ENCODE measurements around the gene PTPMT1. TPM values are rescaled to one million over a fixed set of nuclear protein-coding genes. Genes with fewer than 3 reads are reported as not detected.
A peak's percentile ranks its signal among the peaks of the same experiment; 100 is the strongest.

The PTPMT1 gene
- total RNA-seq, 2 experiments from 2014 or later = 48.4 to 50.2 TPM

DNA sequence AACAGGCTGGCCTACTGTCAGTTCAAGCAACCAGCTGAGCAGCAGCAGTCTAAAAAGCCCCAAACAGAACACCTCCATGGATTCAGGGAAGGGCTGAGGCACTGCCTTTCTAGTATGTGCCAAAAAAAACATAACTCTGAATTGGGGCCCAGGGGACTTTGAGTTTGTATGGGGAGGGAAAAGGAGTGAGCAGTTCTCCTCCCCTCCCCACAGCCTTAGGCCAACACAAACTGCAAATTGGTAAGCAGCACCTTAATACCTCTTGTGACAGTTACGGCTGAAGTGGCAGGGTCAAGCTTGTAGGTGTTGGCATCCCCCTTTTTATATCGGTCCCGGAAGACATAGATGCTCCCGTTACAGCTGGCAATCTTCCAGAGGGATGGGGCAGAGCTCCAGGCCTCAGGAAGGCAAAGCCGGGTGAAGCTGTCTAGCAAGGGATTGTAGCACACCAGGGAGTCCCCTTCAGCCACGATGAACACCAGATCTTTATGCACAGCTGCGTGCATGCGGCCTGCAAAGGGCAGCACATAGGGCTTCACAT lies 7.4 kb downstream of the PTPMT1 start:
- no peaks in the 10 kb centered on the region for H3K27me3 Mint-ChIP-seq
- CTCF ChIA-PET = interaction anchor here (0.9 to 1.3 kb wide), 2 partner anchors 9 to 20 kb away, joined by 3 to 7 read pairs; partner anchors contain the start of gene CELF1
- H3K27ac Mint-ChIP-seq = no peak overlapping the region
- H3K36me3 Mint-ChIP-seq = peaks cover 57% of the 10 kb centered on the region
- no peak overlapping the region for H3K4me3 Mint-ChIP-seq
- ATAC-seq (no peak), DNase-seq (no peak)
- H3K4me1 Mint-ChIP-seq = peaks cover 22% of the 10 kb centered on the region
- H3K9me3 Mint-ChIP-seq (ENCODE audit: low read depth) = no peaks in the 10 kb centered on the region

DNA sequence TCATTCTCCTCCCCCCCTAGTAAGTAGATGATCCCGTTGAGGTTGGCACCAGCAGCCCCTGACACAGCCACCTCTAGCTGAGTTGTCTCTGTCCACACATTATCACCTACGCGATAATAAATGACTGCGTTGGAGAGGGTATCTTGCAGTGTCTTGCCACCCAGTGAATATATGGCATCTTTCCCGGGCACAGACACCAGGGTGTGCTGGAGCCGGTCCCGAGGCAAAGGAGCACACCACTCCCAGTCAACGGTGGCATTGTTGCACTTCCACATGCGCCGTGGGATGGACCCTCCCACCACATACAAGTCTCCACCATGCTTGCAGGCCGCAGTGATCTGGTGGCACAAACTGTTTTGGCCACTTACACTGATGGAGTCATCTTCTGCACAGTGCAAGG lies 7.9 kb downstream of the PTPMT1 start:
- no peak overlapping the region for H3K27ac Mint-ChIP-seq
- H3K36me3 Mint-ChIP-seq = peaks cover 57% of the 10 kb centered on the region

DNA sequence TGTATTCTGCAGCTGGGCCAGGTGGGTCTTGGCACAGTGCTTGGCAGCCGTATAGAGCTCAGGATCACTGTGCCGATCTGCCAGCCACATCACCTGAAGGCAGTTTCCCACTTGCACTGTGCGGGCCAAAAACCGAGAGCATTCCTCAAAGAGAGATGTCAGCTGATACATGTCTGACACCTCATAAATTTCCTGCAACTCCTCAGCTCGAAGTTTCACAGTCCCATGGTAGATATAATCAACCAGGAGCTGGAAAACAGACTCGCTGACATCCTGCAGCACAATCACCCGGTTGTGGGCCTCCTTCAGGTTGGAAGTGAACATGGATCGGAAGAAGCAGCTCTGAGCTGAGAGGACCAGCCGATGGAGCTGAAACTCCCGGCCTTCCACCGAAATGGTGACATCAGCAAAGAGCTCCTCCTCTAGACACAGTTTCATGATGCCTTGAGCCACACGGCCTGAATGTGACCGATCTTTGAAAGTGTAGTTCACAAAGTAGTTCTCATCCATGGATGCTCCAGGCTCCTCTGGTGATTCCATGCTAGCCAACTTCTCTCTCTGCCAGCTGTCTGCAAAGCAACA lies 12.2 kb downstream of the PTPMT1 start:
- no peak for ATAC-seq
- Mint-ChIP-seq H3K27me3 (no peaks in the 10 kb centered on the region), H3K4me1 (peaks cover 42% of the 10 kb centered on the region), H3K36me3 (peaks cover 61% of the 10 kb centered on the region), H3K4me3 (peak overlapping the region; percentile 99), H3K9me3 (ENCODE audit: low read depth) (no peaks in the 10 kb centered on the region), H3K27ac (peak overlapping the region; percentile 99)
- CTCF ChIA-PET = interaction anchor here (0.9 to 2.0 kb wide), 5 partner anchors 11 to 46 kb away, joined by 3 to 19 read pairs (median 4); partner anchors contain the start of gene CELF1
- no peak for DNase-seq

More for the DNA sequence above, 7.9 kb downstream of the PTPMT1 start:
- no peak for DNase-seq
- Mint-ChIP-seq H3K9me3 (ENCODE audit: low read depth) (no peaks in the 10 kb centered on the region), H3K4me1 (peaks cover 26% of the 10 kb centered on the region), H3K27me3 (no peaks in the 10 kb centered on the region), H3K4me3 (no peak overlapping the region)
- CTCF ChIA-PET = interaction anchor here (0.6 to 1.4 kb wide), 3 partner anchors 9 to 21 kb away, joined by 3 to 7 read pairs (median 5); partner anchors contain the start of gene CELF1
- no peak for ATAC-seq

DNA sequence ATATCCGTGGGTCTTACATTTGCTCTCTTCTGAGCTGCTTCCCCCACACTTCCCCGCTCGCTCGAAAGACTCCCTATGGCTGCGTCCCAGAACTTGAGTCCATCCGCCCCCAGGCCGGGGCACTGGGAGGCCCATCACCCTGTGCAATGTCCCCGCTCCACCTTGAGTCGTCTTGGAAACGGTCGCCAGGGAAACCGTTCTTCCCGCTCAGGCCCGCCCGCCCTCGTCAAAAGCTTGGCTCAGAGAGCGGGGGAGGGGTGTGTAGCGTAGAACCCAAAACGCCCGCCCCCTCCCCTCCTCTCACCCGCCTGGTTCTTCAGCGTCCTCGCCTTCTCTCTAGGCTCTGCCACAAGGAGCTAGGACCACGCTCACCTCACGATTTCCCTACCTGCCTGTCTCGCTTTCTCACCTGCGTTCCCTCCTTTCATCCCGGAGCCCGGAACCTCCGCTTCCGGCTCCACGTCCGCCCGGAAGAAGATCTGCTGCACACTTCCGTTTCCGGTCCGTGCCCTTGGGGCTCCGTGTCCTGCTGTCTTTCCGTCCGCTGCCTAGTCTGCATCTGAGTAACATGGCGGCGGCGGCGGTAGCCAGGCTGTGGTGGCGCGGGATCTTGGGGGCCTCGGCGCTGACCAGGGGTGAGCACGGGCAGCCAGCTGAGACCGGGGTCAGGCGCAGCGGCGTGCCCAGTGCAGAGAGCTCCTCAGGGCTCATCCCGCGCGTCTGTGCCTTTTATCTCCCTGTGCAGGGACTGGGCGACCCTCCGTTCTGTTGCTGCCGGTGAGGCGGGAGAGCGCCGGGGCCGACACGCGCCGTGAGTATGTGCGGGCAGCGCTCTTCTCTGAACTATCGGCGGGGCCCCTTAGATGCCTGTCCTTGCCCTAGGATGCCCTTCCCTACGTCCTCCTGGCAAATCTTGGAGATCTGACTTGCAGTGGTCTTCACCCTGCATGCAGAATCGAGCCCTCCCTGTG lies 13.4 kb downstream of the PTPMT1 start, which contains the start of the genes KBTBD4 and NDUFS3:
Gene KBTBD4, minus strand, starts transcription at position 447 of the 971 bp plus-strand sequence. Its CDS starts 19 bp downstream, at position 428.
Gene NDUFS3, plus strand, starts transcription at position 551 of the 971 bp plus-strand sequence. Its CDS starts 18 bp downstream, at position 569.
- Mint-ChIP-seq H3K9me3 (ENCODE audit: low read depth) (no peaks in the 10 kb centered on the region), H3K27me3 (no peaks in the 10 kb centered on the region), H3K27ac (peak within 1 kb of the TSS; percentile 99), H3K36me3 (peaks cover 53% of the 10 kb centered on the region), H3K4me1 (peaks cover 46% of the 10 kb centered on the region), H3K4me3 (peak within 1 kb of the TSS; percentile 99)
- ATAC-seq = peak; percentile 97
- peak; percentile 91 for DNase-seq
- CTCF ChIA-PET = interaction anchor here (1.3 to 2.0 kb wide), 4 partner anchors 14 to 167 kb away, joined by 3 to 19 read pairs (median 4); partner anchors contain the start of gene CELF1

DNA sequence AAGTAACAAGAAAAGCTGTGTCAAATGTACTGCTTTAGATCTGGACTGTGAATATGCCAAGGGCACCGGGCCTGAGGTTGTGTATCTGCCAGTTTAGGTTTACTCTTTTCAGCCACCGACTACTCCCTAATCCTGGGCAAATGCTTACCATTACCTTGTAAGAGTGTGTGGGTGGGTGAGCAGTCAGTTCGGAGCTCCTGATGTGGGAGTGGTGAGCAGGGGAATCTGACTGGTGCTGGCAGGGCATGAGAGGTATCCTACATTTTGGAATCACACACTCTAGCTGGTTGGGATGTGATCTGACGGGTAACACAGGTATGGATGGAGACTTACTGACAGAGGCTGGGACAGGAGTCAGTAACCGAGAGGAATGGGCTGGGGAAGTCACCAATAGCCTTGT lies 18.4 kb downstream of the PTPMT1 start:
- Mint-ChIP-seq H3K4me3 (no peak overlapping the region), H3K27me3 (no peaks in the 10 kb centered on the region), H3K36me3 (peaks cover 32% of the 10 kb centered on the region), H3K27ac (no peak overlapping the region), H3K4me1 (peaks cover 25% of the 10 kb centered on the region), H3K9me3 (ENCODE audit: low read depth) (no peaks in the 10 kb centered on the region)
- CTCF ChIA-PET = no interaction called here
- DNase-seq (no peak), ATAC-seq (no peak)

DNA sequence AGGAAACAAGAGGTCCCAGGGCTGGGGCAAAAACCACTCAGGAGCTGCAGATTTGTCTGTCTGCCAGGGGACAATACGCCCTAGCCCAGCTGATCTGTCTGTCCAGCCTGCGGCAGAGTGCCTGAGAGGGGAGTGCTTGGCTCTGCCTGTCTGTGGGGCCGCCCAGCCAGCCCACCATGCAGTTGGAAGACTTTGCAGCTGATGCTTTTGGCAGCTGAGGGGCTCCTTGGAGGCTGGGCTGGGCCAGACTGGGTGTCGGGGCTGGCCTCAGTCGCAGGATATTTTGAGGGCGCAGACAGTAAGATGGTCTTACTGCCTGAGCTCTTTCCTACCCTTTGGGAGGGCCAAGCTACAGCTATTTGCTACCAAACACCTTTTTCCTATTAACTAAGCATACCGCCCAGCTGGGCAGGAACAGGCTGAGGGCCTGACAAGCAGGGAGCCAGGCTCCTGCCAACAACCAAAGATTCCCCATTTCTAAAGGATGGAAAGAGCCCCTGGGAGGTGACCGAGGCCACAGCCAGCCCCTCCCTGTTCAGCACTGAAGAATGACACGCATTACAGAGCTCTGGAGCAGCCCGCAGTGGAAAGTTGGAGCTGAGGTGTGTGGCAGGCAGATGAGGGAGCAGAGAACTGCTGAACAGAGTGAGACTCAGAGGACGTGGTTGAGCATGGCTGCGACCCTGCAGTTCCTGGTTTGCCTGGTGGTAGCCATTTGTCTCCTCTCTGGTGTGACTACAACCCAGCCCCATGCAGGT lies 20.9 kb downstream of the PTPMT1 start, which contains the start of gene FAM180B:
Gene FAM180B, plus strand, starts transcription at position 581 of the 758 bp plus-strand sequence. Its CDS starts 91 bp downstream, at position 672.
- H3K36me3 Mint-ChIP-seq = peaks cover 23% of the 10 kb centered on the region
- no peaks in the 10 kb centered on the region for H3K9me3 Mint-ChIP-seq (ENCODE audit: low read depth)
- DNase-seq (no peak), ATAC-seq (no peak)
- no peak within 1 kb of the TSS for H3K27ac Mint-ChIP-seq
- H3K4me1 Mint-ChIP-seq = peaks cover 10% of the 10 kb centered on the region
- CTCF ChIA-PET = interaction anchor here (1.0 kb wide), 1 partner anchor 31 kb away, joined by 3 read pairs; no protein-coding TSS in a partner anchor
- no peaks in the 10 kb centered on the region for H3K27me3 Mint-ChIP-seq
- no peak within 1 kb of the TSS for H3K4me3 Mint-ChIP-seq

DNA sequence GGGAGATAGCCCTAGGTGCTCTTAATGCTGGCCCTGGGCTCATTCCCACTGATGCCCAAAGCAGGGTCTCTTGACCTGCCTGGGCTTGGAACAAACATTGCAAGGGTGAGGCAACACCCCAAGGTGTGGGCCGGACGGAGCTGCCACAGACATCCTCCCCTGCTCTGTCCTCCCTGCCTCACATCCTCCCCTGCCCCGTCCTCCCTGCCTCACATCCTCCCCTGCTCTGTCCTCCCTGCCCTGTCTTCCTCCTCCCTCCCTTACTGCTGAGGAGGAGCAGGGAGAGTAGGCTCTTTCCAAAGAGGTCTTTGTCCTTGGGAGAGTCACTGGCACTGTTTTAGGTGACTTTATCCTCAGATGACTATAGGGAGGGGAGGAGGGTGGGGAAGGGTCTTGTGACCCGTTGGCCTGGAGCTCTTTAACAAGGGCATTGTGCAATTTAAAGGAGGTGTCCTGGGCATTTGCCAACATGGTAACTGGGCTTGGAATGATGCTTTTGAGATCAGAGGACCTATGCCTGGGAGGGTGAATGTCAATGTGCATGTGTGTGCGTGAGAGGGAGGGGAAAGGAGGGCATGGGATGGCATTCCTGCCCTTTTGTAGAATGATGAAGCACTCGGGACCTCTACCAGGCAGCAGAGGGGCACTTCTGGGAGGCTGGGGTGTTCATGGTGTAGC lies 21.8 kb downstream of the PTPMT1 start:
- CTCF ChIA-PET = interaction anchor here (1.0 kb wide), 1 partner anchor 30 kb away, joined by 3 read pairs; no protein-coding TSS in a partner anchor

DNA sequence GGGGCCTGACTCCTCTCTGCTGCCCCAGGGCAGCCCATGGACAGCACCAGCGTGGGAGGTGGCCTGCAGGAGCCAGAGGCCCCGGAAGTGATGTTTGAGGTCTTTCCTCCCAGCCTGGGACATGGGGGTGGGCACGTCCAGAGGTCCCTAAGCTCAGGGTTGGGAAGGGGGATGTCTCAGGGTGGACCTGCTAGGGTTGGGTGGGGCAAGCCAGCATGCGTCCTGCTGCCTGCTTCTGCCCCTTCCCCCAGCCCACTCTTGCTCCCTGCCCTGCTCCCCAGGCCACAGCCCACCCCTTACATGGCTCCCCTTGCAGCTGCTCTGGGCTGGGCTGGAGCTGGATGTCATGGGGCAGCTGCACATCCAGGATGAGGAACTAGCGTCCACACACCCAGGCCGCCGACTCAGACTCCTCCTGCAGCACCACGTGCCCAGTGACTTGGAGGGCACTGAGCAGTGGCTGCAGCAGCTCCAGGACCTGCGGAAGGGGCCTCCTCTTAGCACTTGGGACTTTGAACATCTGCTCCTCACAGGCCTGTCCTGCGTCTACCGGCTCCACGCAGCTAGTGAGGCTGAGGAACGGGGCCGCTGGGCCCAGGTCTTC lies 22.4 kb downstream of the PTPMT1 start:
- Mint-ChIP-seq H3K27me3 (peaks cover 7% of the 10 kb centered on the region), H3K36me3 (peaks cover 10% of the 10 kb centered on the region), H3K4me1 (peaks cover 24% of the 10 kb centered on the region), H3K27ac (no peak overlapping the region), H3K4me3 (no peak overlapping the region), H3K9me3 (ENCODE audit: low read depth) (no peaks in the 10 kb centered on the region)
- ATAC-seq = no peak
- CTCF ChIA-PET = no interaction called here
- DNase-seq = no peak

More for the DNA sequence above, 21.8 kb downstream of the PTPMT1 start:
- Mint-ChIP-seq H3K4me1 (peaks cover 18% of the 10 kb centered on the region), H3K9me3 (ENCODE audit: low read depth) (no peaks in the 10 kb centered on the region), H3K36me3 (peaks cover 14% of the 10 kb centered on the region), H3K27me3 (peaks cover under 1% of the 10 kb centered on the region), H3K27ac (no peak overlapping the region), H3K4me3 (no peak overlapping the region)
- DNase-seq = no peak
- ATAC-seq = no peak

DNA sequence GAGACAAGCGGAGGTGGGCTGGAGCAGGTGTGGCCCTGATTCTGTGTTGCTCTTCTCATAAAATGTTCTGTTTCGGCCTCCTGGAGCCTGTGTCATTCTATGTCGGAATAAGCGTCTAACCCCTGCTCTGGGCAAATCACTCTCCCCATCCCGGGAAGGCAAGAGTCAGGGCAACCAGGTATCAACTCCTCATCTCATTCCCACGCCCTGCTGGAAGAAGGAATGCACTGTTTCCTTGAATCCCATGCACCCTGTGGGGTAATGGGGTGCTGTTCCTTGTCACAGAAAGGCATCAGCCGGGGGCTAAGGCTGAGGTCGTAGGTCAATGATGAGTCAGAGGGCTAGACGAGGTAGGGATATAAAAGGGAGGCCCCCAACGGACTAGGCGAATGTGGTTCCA lies 23.7 kb downstream of the PTPMT1 start:
- ATAC-seq = no peak
- DNase-seq = no peak
- Mint-ChIP-seq H3K27ac (no peak overlapping the region), H3K4me3 (no peak overlapping the region), H3K9me3 (ENCODE audit: low read depth) (no peaks in the 10 kb centered on the region), H3K36me3 (peaks cover 4% of the 10 kb centered on the region), H3K27me3 (peaks cover 18% of the 10 kb centered on the region), H3K4me1 (peaks cover 29% of the 10 kb centered on the region)
- CTCF ChIA-PET = no interaction called here

DNA sequence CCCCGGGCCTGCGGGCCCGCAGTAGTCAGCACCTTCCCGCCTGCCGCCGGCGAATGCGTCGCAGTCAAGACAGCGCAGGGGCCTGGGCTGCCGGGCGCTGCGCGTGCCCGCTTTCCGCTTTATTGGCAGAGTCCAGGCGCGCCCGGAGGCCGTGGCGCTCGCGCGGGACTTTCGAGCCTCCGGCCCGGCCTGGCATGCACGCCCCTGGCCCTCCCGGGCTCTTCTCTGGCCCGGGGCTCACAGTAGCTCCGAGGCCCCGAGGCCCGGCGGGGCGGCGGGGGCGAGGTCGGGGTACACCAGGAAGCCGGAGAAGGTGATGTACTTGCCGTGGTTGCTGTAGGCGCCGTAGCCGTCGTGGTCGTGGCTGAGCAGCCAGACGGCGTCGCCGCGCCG lies 24.2 kb downstream of the PTPMT1 start:
- Mint-ChIP-seq H3K27ac (no peak overlapping the region), H3K27me3 (peaks cover 22% of the 10 kb centered on the region), H3K4me3 (no peak overlapping the region), H3K4me1 (peaks cover 29% of the 10 kb centered on the region), H3K36me3 (no peaks in the 10 kb centered on the region), H3K9me3 (ENCODE audit: low read depth) (no peaks in the 10 kb centered on the region)
- no peak for ATAC-seq
- CTCF ChIA-PET = no interaction called here
- DNase-seq = no peak

DNA sequence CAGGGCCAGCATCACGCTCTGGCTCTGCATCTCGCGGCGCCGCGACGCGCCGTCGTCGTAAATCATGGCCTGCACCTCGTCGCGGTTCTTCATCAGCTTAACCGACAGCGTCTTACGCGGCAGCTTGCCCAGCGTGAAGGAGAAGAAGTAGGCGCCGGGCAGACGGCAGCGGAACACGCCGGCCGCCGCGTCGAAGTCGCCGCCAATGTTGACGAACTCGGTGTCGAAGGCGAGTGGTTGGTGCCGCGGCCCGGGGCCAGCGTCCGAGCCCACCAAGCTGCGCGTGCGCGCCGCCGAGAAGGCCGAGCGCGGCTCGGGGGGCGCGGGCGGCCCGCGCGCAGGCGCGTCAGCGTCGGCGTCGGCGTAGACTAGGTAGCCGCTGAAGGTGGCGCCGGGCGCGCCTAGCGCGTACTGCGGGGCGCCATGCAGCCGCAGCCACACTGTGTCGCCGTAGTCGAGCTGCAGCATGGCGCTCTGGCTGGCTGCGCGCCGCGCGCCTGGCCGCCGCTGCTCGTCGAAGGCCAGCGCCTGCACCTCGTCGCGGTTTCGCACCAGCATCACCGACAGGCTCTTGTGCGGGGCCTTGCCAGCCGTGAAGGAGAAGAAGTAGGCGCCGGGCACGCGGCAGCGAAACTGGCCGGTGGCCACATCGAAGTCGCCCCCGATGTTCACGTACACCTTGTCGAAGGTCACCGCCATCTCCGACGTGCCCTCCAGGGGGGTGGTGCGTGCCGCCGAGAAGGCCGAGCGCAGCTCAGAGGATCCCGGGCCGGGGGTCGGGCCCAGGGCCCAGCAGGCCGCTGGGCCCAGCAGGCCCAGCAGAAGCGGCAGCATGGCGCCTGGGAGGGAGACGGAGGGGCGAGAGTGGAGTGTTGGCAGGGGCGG lies 24.8 kb downstream of the PTPMT1 start:
- Mint-ChIP-seq H3K36me3 (no peaks in the 10 kb centered on the region), H3K27me3 (peaks cover 28% of the 10 kb centered on the region), H3K27ac (no peak overlapping the region), H3K4me3 (no peak overlapping the region), H3K9me3 (ENCODE audit: low read depth) (no peaks in the 10 kb centered on the region), H3K4me1 (peaks cover 29% of the 10 kb centered on the region)
- ATAC-seq = no peak
- CTCF ChIA-PET = no interaction called here
- no peak for DNase-seq
